Umbilical cord (tissue), 2 donors: ENCODE results near the gene IGSF23. TPM values are rescaled to one million over a fixed set of nuclear protein-coding genes. Genes with fewer than 3 reads are reported as not detected.
"Not testable (repeated sequence)": the region's sequence is repeated elsewhere in the genome, so short reads cannot be mapped to it uniquely, and the experiment has no call there.

Experiments
- DNase-seq: peaks from one replicate; pipeline ENCODE4 v3.0.0-alpha.2; 2015; ENCODE audit warnings: low spot score
- total RNA-seq: library from RNA; depleted of rRNA; stranded (reverse); fragments of >200 nt; gene quantifications from one replicate; pipeline ENCODE4 v1.2.3, GENCODE V29; 2014; ENCODE audit warnings: low replicate concordance; ENCODE audit not compliant: insufficient read depth

The IGSF23 gene
- total RNA-seq, 1 donor from 2014 or later = not detected

DNA sequence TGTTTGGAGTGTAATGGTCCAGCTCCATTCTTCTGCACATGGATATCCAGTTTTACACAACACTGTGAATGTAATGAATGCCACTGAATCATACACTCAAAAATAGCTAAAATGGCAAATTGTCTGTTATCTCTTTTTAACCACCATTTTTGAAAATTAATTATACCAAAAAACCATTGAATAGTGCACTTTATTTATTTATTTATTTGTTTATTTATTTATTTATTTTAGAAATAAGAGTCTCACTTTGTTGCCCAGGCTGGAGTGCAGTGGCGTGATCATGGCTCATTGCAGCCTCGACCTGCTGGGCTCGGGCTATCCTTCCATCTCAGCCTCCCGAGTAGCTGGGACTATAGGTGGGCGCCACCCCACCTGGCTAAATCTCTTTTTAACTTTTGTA, 50.6 kb downstream of the IGSF23 start:
- no peak for DNase-seq

DNA sequence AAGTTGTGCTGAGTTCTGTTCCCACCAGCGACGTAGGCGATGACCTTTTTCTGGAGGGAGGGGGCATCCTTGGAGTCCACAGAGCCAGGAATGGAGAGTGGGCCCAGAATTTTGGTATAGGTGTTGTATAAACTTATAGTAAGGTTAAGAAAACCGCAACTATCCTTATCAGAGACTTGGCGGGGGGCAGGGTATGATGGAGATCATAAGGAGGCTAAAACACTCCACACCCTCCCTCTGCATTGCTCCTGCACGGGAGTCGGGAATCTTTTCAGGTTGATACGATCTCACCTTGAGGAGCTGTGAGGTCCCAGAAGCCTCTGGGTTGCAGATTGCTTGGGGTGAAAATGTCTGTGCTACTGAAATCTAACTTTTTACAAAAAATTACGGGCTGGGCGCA, 51.6 kb downstream of the IGSF23 start:
- DNase-seq = no peak

- no peak for DNase-seq
Observed at GRCh38 chr19:44666852-44667556, 53.6 kb downstream of the IGSF23 start.

DNA sequence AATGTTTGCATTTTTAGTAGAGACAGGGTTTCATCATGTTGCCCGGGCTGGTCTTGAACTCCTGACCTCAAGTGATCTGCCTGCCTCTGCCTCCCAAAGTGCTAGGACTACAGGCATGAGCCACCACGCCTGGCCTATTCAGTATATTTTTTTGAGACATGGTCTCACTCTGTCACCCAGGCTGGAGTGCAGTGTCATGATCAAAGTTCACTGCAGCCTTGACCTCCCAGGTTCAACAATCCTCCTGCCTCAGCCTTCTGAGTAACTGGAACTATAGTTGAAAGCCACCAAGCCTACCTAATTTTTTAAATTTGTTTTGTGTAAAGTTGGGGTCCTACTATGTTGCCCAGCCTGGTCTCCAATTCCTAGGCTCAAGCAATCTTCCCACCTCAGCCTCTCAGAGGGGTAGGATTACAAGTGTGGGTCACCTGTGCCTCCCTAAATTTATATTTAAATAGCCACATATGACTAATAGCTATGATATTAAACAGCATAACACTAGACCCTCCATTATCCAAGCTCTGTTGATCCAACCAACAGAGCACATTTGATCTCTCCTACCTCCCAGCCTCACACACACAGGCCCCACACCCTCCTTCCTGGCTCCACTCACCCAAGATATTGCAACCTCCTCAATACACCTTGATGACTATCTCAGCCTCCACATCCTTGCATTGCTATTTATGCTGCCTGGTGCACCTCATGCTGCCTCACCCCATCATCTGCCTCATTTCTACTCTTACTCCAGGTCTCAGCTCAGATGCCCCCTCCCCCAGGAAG, 55.8 kb downstream of the IGSF23 start:
- DNase-seq = no peak

- not testable (repeated sequence) for DNase-seq
Observed at GRCh38 chr19:44670027-44670426, 56.7 kb downstream of the IGSF23 start.

DNA sequence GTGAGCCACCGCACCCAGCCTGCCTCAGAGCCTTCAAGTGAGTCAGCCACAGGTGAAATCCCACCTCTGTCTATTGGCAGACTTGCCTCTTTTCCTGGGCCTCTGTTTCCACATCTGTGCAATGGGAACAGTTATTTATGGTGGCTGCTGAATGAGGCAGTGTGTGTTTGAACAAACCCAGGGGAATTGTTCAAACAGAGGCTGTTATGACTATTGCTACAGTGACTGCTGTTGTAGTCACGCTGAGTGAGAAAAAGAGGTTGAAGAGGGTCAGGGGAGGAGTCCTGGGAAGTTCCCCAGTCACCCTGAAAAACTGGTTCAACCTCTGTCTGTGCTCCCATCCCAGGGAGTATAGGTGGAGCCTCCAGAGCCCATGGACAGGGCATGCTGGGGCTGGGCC, 58.0 kb downstream of the IGSF23 start, which contains the start of gene CEACAM19:
Gene CEACAM19, plus strand, starts transcription at position 83 of the 400 bp plus-strand sequence. CDS start 450 bp downstream, outside the sequence.
- peak; percentile 51 for DNase-seq

- DNase-seq = no peak
Observed at GRCh38 chr19:44672226-44672625, 58.9 kb downstream of the IGSF23 start.

DNA sequence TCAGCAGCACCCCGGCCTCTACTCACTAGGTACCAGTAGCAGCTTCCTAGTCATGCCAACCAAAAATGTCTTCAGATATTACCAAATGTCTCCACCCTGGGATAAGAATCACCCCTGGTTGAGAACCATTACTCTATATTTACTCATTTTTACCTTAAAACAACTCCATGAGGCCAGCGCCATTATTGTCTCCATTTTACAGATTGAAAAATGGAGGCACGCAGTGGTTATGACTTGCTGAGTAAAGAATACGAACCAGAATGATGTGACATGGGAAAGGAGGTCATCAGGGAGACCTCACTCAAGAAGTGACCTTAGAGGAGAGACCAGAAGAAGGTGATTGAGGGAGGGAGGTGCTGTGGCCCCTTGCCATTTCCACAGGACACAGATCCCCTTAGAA, 60.1 kb downstream of the IGSF23 start:
- no peak for DNase-seq

DNA sequence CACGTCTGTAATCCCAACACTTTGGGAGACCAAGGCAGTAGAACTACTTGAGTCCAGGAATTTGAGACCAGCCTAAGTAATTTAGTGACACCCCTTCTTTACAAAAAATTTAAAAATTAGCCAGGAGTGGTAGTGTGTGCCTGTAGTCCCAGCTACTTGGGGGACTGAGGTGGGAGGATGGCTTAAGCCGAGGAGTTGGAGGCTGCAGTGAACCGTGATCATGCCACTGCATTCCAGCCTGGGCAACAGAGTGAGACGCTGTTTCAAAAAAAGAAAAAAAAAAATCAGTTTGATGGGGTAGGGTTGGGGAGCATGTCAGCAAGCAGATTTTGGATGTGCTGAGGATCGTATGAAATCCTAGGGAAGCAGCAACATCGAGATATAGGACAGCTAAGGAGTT, 62.2 kb downstream of the IGSF23 start:
- no peak for DNase-seq

GRCh38 chr19:44677019-44677811, 63.9 kb downstream of the IGSF23 start:
- DNase-seq = peak; percentile 52

DNA sequence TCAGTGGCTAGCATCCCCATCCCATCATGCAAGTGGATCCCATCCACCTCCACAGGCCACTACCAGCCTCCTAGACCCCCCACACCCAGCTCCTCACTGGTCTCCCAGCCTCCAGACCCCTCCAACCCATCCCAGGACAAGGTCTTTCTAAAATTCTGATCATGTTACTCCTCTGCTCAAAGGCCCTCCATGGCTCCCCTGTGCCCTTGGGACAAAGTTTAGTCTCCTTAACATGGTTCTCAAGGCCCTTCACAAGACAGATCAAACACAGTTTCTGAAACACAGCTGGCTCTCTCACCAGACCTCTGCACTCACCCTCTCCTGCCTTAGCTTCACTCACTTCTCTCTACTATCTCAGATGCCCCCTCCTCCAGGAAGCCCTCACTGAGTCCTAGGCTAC, 67.2 kb downstream of the IGSF23 start:
- no peak for DNase-seq

DNA sequence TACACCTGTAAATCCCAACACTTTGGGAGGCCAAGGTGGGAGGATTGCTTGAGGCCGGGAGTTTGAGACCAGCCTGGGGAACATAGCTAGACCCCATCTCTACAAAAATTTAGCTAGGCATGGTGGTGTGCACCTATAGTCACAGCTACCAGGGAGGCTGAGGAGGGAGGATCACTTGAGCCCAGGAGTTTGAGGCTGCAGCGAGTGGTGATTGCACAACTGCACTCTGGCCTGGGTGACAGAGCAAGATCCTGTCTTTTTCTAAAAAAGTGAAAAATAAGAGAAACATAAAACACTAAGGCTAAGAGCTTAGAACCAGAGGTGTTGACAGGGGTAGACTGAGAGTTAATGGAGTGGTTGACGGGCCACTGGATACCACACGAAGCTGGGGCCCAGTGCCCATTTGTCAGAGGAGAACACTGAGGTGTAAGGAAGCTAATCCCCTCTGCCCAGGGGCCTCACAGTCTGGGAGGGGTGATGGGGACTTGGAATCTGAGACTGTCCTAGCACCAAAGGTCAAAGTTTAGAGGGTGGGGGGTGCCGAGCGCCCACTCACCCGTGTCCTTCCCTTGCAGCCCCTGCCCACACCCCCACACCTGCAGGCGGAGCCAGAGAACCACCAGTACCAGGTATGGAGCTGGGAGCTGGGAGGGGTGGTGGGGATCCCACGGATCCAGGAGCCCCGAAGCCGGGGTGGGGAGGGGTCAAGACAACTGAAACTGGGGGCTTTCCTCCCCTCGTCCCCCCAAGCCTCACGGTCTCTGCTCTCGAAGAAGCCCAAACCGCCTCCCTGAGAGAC, 68.8 kb downstream of the IGSF23 start:
- no peak for DNase-seq

GRCh38 chr19:44682807-44683206, 69.4 kb downstream of the IGSF23 start:
- DNase-seq = no peak

DNA sequence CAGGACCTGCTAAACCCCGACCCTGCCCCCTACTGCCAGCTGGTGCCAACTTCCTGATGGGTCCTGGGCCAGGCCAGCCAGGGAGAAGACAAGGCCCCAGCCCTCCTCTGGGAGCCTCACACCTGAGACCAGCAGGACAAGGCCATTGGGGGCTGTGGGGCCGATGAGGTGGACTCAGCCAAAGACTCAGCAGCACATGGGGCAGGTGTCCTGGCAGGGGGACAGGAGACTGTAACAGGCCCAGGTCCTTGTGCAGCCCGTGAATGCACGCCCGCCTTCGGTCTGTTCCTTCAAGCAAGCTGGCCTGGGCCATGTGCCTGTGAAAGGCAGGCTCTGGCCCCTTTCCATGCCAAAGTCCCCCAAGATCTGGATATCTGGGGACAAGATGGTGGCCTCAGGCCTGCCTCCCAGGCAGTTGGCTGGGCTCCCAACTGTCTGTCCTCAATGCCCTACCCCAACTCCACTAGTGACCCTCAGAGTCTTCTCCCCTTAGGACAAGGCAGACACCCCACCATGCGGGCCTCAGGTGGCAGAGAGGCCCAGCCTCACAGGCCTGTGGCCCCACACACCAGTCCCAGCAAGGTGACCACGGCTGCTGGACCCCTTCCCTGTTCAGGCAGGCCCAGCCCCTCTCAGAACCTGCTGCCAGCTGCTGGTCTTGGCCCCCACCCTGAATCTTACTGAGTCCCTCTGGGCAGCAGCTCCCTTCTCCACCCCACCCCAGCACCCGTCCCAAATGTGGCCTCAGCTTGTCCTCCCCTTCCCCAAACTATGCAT, 70.3 kb downstream of the IGSF23 start:
- no peak for DNase-seq

DNA sequence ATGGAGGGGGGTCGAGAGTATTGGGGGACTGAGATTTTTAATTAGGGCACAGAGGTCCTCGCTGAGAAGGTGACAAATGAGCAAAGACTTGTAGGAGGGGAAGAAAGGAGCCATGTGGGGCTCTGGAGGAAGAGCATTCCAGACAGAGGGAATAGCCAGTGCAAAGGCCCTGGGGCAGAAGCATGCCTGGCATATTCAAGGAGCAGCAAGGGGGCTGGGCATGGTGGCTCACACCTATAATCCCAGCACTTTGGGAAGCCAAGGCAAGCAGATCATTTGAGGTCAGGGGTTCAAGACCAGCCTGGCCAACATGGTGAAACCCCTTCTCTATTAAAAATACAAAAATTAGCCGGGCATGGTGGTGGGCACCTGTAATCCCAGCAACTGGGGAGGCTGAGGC, 71.0 kb downstream of the IGSF23 start:
- not testable (repeated sequence) for DNase-seq

- peak; percentile 81 for DNase-seq
Observed at GRCh38 chr19:44684892-44685863, 71.8 kb downstream of the IGSF23 start.

DNA sequence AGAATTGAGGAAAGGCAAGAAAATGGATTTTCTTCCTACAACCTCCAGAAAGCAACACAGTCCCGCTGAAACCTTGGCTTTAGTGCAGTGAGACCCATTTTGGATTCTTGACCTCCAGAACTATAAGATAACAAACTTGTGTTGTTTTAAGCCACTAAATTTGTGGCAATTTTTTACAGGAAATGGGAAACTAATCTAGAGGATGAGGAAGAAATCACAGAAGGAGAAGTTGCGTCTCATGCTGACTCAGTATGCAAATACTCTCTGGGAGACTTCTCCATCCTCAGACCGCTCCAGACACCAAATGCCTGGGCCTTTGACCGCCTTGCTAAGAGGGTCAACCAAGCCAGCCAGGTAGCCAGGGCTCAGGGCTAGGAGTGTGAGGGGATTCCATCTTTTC, 72.5 kb downstream of the IGSF23 start:
- peak; percentile 18 for DNase-seq
